ENCODE data around the gene STXBP1.

DNA sequence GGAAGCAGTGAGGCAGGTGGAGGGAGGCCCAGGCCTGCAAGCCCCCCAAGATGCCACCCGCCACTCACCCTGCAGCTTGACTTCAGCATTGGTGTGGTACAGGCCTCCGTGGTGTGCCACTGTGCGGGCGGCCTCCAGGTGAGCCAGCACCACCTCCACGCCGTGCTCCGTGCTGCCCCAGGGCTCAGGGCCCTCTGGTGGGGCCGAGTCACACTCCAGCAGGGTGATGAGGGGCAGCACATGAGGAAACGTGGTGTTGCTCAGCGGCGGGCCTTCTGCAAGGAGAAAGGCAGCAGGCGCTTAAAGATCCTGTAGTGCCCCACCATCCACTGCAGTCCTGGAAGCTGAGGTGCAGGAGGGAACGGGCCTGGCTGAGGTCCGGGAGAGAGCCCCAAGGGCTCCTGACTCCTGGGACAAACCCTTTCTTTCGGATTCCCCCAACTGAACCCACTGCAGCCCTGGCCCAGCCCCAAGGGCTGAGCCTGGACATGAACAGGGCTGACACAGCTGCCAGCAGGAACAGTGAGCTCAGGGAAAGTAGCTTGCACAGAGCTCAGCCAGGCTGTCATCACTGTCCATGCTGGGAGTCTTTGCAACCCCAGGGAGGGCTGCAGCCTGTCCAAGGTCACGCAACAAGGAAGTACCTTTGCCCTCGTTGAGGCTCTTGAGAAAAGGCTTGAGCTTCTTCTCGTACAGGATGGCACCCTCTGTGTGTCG lies 127.7 kb downstream of the STXBP1 start:
- TF ChIP-seq, protein P1, sequence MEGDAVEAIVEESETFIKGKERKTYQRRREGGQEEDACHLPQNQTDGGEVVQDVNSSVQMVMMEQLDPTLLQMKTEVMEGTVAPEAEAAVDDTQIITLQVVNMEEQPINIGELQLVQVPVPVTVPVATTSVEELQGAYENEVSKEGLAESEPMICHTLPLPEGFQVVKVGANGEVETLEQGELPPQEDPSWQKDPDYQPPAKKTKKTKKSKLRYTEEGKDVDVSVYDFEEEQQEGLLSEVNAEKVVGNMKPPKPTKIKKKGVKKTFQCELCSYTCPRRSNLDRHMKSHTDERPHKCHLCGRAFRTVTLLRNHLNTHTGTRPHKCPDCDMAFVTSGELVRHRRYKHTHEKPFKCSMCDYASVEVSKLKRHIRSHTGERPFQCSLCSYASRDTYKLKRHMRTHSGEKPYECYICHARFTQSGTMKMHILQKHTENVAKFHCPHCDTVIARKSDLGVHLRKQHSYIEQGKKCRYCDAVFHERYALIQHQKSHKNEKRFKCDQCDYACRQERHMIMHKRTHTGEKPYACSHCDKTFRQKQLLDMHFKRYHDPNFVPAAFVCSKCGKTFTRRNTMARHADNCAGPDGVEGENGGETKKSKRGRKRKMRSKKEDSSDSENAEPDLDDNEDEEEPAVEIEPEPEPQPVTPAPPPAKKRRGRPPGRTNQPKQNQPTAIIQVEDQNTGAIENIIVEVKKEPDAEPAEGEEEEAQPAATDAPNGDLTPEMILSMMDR (IDR thresholded peaks at IDR 0.05; ENCODE audit: insufficient read depth, low read length, poor library complexity, severe bottlenecking) = no peak
- no peak for TF ChIP-seq EZH2phosphoT487 (conservative IDR thresholded peaks at IDR 0.05; ENCODE audit: low read length)
